Upper lobe of left lung (tissue), 6 donors: ENCODE results near the gene ENGASE. TPM values are rescaled to one million over a fixed set of nuclear protein-coding genes. Genes with fewer than 3 reads are reported as not detected.
A peak's percentile ranks its signal among the peaks of the same experiment; 100 is the strongest.

Experiments
- ATAC-seq, 2 donors: fragments of 200-7000 bp; cut with Tn5 transposase; one replicate each; pipeline ENCODE4 v1.9.1; 2022; ENCODE audit warnings: mild to moderate bottlenecking in 2 of 2, moderate library complexity in 2 of 2; ENCODE audit not compliant: low FRiP score in 2 of 2
- DNase-seq, 2 donors: peaks; one replicate each; pipeline ENCODE4 v3.0.0-alpha.2; 2019 to 2020
- H3K27ac ChIP-seq, 4 donors: fragments of 200-600 bp; sonication (generic); one replicate each; pipeline ENCODE4 v1.5.1; 2016 to 2019
- H3K27me3 ChIP-seq, 4 donors: fragments of 200-600 bp; sonication (generic); one replicate each; pipeline ENCODE4 v1.5.1; 2017 to 2019
- H3K36me3 ChIP-seq, 4 donors: fragments of 200-600 bp; sonication (generic); one replicate each; pipeline ENCODE4 v1.5.1; 2016 to 2019
- H3K4me1 ChIP-seq, 4 donors: fragments of 200-600 bp; sonication (generic); one replicate each; pipeline ENCODE4 v1.5.1; 2018 to 2019
- H3K4me3 ChIP-seq, 4 donors: fragments of 200-600 bp; sonication (generic); one replicate each; pipeline ENCODE4 v1.5.1; 2017 to 2019; ENCODE audit warnings: mild to moderate bottlenecking in 2 of 4, moderate library complexity in 1 of 4
- H3K9me3 ChIP-seq, 4 donors: fragments of 200-600 bp; sonication (generic); one replicate each; pipeline ENCODE4 v1.5.1; 2018 to 2019
- EP300 ChIP-seq, 4 donors: sonication (generic); formaldehyde crosslinking; IDR thresholded peaks; one replicate each; pipeline ENCODE4 v1.5.1; 2017; ENCODE audit warnings: antibody characterized with exemption in 4 of 4, control low read depth in 2 of 4
- POLR2A ChIP-seq, 4 donors: fragments of 450-650 bp; IDR thresholded peaks; one replicate each; pipeline ENCODE4 v1.5.1; 2016 to 2017; ENCODE audit warnings: antibody characterized with exemption in 4 of 4, mild to moderate bottlenecking in 2 of 4
- POLR2AphosphoS5 ChIP-seq, 2 donors: sonication (generic); formaldehyde crosslinking; IDR thresholded peaks; one replicate each; pipeline ENCODE4 v1.5.1; 2017; ENCODE audit warnings: antibody characterized with exemption in 2 of 2
- WGBS, 2 donors: methylation state at CpG; one replicate each; pipeline ENCODE4 v1.1.5; 2017 to 2018; 5-methylcytosine and 5-hydroxymethylcytosine counted together
- total RNA-seq, 6 donors: library from RNA; depleted of rRNA in 4 of 6; stranded (reverse); fragments of >200 nt in 4 of 6; gene quantifications; one replicate each; pipeline versions ENCODE4 v1.1.0 to v1.2.1, GENCODE V29; 2016 to 2021
- TF ChIP-seq, protein P1 (sequence below), 6 experiments: fragments of 450-650 bp in 4 of 6; fragments of 200-600 bp in 2 of 6; sonication (generic) in 2 of 6; IDR thresholded peaks; one replicate each; pipeline ENCODE4 v1.5.1; 2016 to 2019; ENCODE audit warnings: antibody characterized with exemption in 6 of 6
- donor health status: DM: no; HTN: no; CAD: no; lungs with moderate emphysema.
- donor health status: DM: no; HTN: yes; CAD: no; lungs with severe emphysema.

The ENGASE gene
- total RNA-seq, 6 donors from 2014 or later, result 17.2 to 320 (median 55.9) TPM

DNA sequence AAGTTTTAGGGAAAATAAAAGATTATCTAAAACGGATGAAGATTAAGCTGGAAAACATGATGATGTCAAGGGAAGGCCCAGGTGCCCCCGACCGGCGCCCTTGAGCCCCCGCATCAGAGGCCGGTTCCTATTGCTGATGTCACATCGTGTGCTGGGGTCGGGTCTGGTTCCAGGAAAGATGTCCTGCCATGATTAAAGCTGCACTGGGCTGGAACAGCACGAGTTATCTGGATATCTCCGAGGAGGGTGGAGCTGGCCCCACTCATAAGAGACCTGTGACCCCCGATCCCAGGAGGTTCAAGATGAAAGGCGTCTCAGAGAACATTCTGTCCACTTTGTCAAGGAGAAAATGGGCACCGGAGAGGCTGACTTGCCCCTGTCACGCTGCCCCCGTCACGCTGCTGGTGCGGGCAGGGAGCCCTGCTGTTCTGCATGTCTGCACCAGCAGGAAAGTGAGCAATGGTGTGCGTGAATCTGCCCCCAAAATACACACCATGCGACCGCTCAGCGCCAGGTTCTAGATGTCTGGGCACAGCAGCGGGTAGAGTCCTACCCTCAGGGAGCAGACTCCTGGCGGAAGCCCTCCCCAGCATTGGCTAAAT is 53.0 kb downstream of the ENGASE start:
- H3K27ac ChIP-seq, result no peak overlapping the region
- H3K4me1 ChIP-seq, result no peaks in the 10 kb centered on the region
- DNase-seq (peak in 1 of 2 donors; percentile 61), ATAC-seq (no peak)
- TF ChIP-seq POLR2A (IDR thresholded peaks at IDR 0.05) (no peak), EP300 (IDR thresholded peaks at IDR 0.05) (no peak), POLR2AphosphoS5 (IDR thresholded peaks at IDR 0.05) (no peak)
- TF ChIP-seq, protein P1, sequence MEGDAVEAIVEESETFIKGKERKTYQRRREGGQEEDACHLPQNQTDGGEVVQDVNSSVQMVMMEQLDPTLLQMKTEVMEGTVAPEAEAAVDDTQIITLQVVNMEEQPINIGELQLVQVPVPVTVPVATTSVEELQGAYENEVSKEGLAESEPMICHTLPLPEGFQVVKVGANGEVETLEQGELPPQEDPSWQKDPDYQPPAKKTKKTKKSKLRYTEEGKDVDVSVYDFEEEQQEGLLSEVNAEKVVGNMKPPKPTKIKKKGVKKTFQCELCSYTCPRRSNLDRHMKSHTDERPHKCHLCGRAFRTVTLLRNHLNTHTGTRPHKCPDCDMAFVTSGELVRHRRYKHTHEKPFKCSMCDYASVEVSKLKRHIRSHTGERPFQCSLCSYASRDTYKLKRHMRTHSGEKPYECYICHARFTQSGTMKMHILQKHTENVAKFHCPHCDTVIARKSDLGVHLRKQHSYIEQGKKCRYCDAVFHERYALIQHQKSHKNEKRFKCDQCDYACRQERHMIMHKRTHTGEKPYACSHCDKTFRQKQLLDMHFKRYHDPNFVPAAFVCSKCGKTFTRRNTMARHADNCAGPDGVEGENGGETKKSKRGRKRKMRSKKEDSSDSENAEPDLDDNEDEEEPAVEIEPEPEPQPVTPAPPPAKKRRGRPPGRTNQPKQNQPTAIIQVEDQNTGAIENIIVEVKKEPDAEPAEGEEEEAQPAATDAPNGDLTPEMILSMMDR (IDR thresholded peaks at IDR 0.05), result no peak
- H3K9me3 ChIP-seq, result no peaks in the 10 kb centered on the region
- WGBS, 2 donors, result 59 to 77% methylated on average over 10 to 23 of the region's 23 CpGs
- H3K27me3 ChIP-seq, result peaks cover 0 to 6% (median 0%) of the 10 kb centered on the region in 4 donors
- H3K36me3 ChIP-seq, result no peaks in the 10 kb centered on the region
- no peak overlapping the region for H3K4me3 ChIP-seq

DNA sequence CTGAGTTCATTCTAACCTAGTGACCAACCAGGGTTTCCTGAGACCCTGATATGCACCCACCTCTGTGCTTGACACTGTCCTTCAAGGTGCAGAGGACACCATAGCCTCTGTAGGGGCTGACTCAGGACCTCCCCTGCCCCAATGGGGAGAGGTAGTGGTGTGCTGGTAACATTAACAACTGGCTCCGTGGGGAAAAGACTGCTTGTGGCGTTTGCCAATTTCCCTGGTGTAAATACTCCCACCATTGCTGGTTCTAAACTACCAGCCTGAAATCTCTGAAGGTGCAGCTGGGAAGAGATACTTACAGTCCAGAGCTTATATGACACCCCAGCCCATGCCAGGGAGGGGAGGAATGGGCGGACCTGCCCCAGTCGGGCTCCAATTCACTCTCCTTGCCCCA is 54.9 kb downstream of the ENGASE start:
- Histone ChIP-seq H3K4me1 (no peaks in the 10 kb centered on the region), H3K9me3 (no peaks in the 10 kb centered on the region), H3K4me3 (no peak overlapping the region), H3K27me3 (peaks cover 0 to 6% (median 0%) of the 10 kb centered on the region in 4 donors), H3K36me3 (no peaks in the 10 kb centered on the region), H3K27ac (no peak overlapping the region)
- DNase-seq (no peak), ATAC-seq (no peak)
- TF ChIP-seq EP300 (IDR thresholded peaks at IDR 0.05), result no peak
- TF ChIP-seq POLR2A (IDR thresholded peaks at IDR 0.05), result no peak
- TF ChIP-seq, protein P1 (IDR thresholded peaks at IDR 0.05), result no peak
- no peak for TF ChIP-seq POLR2AphosphoS5 (IDR thresholded peaks at IDR 0.05)
- 75 to 76% methylated on average over 4 of the region's 4 CpGs for WGBS, 2 donors

DNA sequence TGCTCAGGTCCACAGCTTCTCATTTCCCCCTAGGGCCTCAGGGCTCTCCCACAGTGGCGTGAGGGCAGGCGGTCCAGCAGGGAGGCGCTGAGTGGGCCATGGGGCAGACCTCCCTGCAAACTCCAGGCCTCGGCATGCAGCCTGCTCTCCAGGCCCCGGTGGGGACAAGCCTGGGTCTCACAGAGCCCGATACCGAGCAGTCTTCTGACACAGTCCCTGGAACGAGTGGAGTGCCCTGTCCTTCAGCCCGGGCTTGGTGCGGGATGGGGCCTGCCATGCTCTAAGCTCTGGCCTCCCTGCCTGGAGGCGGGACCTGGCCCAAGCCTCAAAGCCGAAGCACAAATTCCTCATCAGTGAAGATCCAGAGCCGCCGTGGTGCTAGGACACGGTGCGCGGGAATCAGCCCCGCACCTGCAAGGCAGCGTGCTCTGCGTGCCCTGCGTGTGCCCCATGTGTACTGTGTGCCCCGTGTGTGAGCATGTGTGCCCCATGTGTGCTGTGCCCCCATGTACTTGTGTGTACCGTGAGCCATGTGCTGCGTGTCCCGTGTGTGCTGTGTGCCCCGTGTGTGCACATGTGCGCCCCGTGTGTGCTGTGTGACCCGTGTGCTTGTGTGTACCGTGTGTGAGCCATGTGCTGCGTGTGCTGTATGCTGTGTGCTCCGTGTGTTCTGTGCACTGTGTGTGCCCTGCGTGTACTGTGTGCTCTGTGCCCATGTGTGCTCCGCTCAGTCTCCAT is 56.1 kb downstream of the ENGASE start:
- H3K36me3 ChIP-seq, result no peaks in the 10 kb centered on the region
- peaks cover 0 to under 1% (median 0%) of the 10 kb centered on the region in 4 donors for H3K27me3 ChIP-seq
- TF ChIP-seq, protein P1 (IDR thresholded peaks at IDR 0.05), result no peak
- TF ChIP-seq EP300 (IDR thresholded peaks at IDR 0.05) (no peak), POLR2A (IDR thresholded peaks at IDR 0.05) (no peak), POLR2AphosphoS5 (IDR thresholded peaks at IDR 0.05) (no peak)
- no peaks in the 10 kb centered on the region for H3K4me1 ChIP-seq
- no peak overlapping the region for H3K4me3 ChIP-seq
- ATAC-seq, result no peak
- no peak overlapping the region for H3K27ac ChIP-seq
- DNase-seq, result peak in 1 of 2 donors; percentile 73
- 84 to 86% methylated on average over 10 to 34 of the region's 34 CpGs for WGBS, 2 donors
- H3K9me3 ChIP-seq, result no peaks in the 10 kb centered on the region

DNA sequence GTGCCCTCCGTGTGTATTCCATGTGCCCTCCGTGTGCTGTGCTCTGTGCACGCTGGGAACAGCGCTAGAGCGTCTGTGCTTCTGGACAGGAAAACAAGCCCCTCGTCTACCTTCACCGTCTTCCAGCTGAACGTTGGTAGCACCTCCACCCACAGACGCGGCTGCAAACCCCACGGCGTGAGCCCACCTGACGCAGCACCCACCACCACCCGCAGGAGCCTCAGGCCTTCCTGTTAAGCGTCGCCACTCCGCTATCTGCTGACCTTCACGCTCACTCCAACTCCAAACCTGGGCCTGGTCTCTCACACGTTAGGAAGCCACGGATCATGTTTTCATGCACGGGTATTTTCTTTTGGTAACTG is 56.6 kb downstream of the ENGASE start:
- H3K9me3 ChIP-seq, result no peaks in the 10 kb centered on the region
- TF ChIP-seq POLR2A (IDR thresholded peaks at IDR 0.05) (no peak), EP300 (IDR thresholded peaks at IDR 0.05) (no peak), POLR2AphosphoS5 (IDR thresholded peaks at IDR 0.05) (no peak)
- TF ChIP-seq, protein P1 (IDR thresholded peaks at IDR 0.05), result no peak
- H3K27me3 ChIP-seq, result no peaks in the 10 kb centered on the region
- no peaks in the 10 kb centered on the region for H3K4me1 ChIP-seq
- peak in 1 of 2 donors; percentile 70 for DNase-seq
- no peak overlapping the region for H3K27ac ChIP-seq
- H3K4me3 ChIP-seq, result no peak overlapping the region
- no peak for ATAC-seq
- WGBS, 2 donors, result 87 to 93% methylated on average over 14 to 21 of the region's 21 CpGs
- H3K36me3 ChIP-seq, result no peaks in the 10 kb centered on the region
